ENCODE measurements around the gene CALML6. TPM values are rescaled to one million over a fixed set of nuclear protein-coding genes. Genes with fewer than 3 reads are reported as not detected.
A peak's percentile ranks its signal among the peaks of the same experiment; 100 is the strongest.

The CALML6 gene
- total RNA-seq, 1 donor from 2014 or later = 108 TPM

GRCh38 chr1:1942753-1943656 lies 27.9 kb downstream of the CALML6 start:
- DNase-seq = no peak

GRCh38 chr1:1943834-1944570 lies 28.9 kb downstream of the CALML6 start:
- DNase-seq = peak; percentile 53

GRCh38 chr1:1945782-1946393 lies 30.8 kb downstream of the CALML6 start:
- no peak for DNase-seq

- DNase-seq = peak; percentile 35
Measured at GRCh38 chr1:1946540-1946939, 31.5 kb downstream of the CALML6 start.

- no peak for DNase-seq
Measured at GRCh38 chr1:1947493-1947892, 32.4 kb downstream of the CALML6 start.

- DNase-seq = no peak
Measured at GRCh38 chr1:1948783-1949182, 33.7 kb downstream of the CALML6 start.

- DNase-seq = no peak
Measured at GRCh38 chr1:1950940-1951339, 35.9 kb downstream of the CALML6 start.

- no peak for DNase-seq
Measured at GRCh38 chr1:1954015-1954414, 39.0 kb downstream of the CALML6 start.

GRCh38 chr1:1954831-1955441 lies 39.9 kb downstream of the CALML6 start:
- DNase-seq = no peak

GRCh38 chr1:1955621-1956094 lies 40.6 kb downstream of the CALML6 start:
- no peak for DNase-seq

- no peak for DNase-seq
Measured at GRCh38 chr1:1956101-1956500, 41.0 kb downstream of the CALML6 start.

GRCh38 chr1:1956586-1957532 lies 41.8 kb downstream of the CALML6 start:
- DNase-seq = no peak

GRCh38 chr1:1957533-1957961 lies 42.5 kb downstream of the CALML6 start:
- DNase-seq = no peak

- DNase-seq = no peak
Measured at GRCh38 chr1:1958071-1958541, 43.0 kb downstream of the CALML6 start.

- DNase-seq = no peak
Measured at GRCh38 chr1:1959459-1959839, 44.4 kb downstream of the CALML6 start.

GRCh38 chr1:1959840-1960479 lies 44.9 kb downstream of the CALML6 start:
- peak; percentile 84 for DNase-seq

GRCh38 chr1:1960480-1961196 lies 45.6 kb downstream of the CALML6 start:
- no peak for DNase-seq

- no peak for DNase-seq
Measured at GRCh38 chr1:1962752-1963151, 47.7 kb downstream of the CALML6 start.

GRCh38 chr1:1963570-1963969 lies 48.5 kb downstream of the CALML6 start:
- DNase-seq = no peak

GRCh38 chr1:1964811-1965210 lies 49.8 kb downstream of the CALML6 start:
- DNase-seq = no peak

Data from tongue (tissue), 2 donors.